LNCAP (cell line): ENCODE results near the gene TMC1.

Experiments used
- TF ChIP-seq, protein P1 (sequence below): fragments of 450-650 bp; IDR thresholded peaks from 2 replicates; pipeline ENCODE4 v1.5.1; 2017; ENCODE audit warnings: mild to moderate bottlenecking

TMC1 gene

DNA sequence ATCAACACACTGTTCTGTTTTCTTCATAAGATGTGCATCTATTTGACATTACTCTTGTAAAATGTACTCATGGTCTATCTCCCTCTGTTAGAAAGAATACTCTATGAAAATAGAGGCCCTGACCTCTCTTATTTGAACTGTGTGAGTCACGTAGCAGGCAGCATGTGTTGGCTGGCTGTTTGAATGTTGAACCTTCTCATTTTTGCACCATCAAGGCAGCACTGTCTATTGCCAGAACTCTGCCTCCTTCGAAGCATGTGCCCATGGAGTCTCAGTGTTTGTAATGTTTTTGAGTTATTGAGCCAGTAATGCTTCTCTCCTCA lies 287.0 kb downstream of the TMC1 start:
- TF ChIP-seq, protein P1, sequence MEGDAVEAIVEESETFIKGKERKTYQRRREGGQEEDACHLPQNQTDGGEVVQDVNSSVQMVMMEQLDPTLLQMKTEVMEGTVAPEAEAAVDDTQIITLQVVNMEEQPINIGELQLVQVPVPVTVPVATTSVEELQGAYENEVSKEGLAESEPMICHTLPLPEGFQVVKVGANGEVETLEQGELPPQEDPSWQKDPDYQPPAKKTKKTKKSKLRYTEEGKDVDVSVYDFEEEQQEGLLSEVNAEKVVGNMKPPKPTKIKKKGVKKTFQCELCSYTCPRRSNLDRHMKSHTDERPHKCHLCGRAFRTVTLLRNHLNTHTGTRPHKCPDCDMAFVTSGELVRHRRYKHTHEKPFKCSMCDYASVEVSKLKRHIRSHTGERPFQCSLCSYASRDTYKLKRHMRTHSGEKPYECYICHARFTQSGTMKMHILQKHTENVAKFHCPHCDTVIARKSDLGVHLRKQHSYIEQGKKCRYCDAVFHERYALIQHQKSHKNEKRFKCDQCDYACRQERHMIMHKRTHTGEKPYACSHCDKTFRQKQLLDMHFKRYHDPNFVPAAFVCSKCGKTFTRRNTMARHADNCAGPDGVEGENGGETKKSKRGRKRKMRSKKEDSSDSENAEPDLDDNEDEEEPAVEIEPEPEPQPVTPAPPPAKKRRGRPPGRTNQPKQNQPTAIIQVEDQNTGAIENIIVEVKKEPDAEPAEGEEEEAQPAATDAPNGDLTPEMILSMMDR, result no peak

DNA sequence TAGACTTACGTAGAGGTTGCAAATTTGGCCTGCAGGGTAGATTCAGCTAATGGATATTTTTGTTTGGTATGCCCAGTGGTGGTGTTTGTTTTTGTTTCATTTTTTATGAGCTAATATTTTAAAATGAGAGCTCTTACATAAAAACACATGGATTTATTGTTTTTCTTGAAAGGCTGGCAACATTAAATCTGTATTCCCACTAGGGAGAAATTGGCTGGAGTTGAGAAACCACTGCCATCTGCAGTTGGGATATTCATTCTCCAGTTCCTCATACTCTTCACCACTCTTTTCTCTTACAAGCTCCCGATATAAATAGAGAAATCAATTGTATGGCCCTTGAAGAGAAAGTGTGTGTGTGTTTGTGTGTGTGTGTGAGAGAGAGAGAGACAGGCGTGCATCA lies 288.2 kb downstream of the TMC1 start:
- TF ChIP-seq, protein P1, result no peak

DNA sequence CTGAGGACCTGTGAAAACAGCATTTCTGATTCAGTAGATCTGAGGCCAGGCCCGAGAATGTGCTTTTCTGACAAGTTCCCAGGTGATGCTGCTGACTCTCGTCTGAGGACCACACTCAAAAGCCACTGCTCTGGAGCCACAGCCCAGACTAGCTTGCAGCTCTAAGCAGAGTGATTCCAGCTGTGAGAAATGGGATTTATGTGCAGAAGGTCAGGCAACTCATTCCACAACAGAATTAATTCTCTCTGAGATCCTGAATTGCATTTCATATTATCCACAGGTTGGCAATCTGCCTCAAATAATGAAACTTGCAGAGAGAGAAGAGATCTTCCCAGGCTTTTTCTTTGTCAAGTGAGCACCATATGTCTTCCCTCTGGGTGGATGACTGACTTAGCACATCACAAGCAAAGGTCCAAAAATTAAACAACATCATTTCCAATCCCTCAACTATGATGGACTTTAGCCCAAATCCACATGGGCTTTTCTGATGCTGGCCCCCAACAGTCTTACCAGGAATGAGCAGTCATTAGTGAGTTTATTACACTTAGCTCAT lies 291.2 kb downstream of the TMC1 start:
- TF ChIP-seq, protein P1, result no peak

DNA sequence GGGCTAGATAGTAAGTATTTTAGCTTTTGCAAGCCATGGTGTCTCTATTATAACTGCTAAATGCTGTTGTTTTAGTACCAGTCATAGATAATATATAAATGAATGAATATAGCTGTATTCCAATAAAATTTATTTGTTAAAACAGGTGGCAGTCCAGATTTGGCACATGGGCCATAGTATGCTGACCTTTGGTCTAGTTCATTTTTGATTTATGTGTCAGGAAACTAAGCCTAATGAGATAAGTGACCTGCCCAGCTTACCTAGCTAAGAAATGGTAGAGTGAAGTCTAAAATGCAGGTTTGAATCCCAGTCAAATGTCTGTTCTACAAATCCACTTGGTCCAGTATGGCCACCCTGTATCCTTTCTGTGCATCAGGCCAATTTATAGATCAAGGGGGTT lies 292.1 kb downstream of the TMC1 start:
- TF ChIP-seq, protein P1, result no peak

DNA sequence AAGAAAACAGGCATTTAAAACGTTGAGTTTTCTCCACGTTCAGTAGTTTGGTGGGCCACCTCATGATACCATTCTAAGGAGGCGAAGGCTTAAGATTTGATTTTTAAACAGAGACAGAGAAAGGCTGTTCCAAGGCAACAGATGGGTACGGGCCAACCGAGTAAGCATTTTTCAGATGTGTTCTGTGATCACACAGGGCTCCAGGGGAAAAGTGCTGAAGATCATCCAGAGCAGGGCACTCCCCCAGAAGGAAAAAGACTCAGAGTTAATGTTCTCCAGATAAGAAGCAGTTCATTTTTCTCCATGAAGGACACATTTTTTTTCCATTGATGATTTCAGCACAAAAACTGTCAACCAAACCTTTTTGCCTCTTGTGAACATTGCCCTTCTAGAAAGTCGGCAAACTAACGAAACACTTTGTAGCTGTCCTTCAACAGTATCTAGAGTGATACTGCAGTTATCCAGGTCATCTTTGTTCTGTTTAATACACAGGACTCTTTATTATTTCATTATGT lies 292.7 kb downstream of the TMC1 start:
- TF ChIP-seq, protein P1, result no peak

DNA sequence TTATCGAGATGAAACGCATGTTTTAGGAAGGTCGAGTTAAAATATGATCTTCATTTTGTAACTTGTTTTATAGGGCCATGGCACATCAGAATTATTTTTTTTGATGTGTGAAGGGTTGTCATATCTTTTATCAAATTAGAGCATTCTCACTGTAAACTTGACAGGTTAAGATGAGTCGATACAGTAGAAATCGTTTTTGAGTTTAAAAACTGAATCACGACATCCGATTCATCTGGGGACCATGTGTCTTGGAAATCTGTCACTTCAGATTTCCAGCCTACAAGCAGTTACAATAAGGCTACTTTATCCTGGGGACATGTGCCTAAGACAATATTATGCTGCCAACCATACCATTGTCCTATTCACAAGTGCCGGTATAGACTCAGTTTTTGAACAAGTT lies 295.3 kb downstream of the TMC1 start:
- TF ChIP-seq, protein P1, result no peak

DNA sequence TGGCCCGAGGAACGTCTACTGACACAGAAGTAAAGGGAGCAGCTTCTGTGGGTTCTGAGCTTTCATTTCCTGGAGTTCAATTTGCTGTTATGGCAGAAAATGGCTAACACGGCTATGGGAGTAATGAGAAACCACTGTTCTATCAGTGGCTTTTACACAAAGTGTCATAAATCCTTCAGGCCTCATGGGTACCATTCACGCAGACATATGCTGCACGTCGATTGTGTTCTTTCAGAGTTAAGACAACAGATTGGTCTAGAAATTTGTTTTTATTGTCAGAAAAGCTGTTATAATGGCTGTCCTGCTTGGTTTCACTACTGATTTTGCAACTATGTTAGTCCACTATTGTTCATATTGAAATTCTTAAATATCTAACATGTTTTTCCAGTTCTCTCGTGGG lies 296.0 kb downstream of the TMC1 start:
- TF ChIP-seq, protein P1, result no peak

DNA sequence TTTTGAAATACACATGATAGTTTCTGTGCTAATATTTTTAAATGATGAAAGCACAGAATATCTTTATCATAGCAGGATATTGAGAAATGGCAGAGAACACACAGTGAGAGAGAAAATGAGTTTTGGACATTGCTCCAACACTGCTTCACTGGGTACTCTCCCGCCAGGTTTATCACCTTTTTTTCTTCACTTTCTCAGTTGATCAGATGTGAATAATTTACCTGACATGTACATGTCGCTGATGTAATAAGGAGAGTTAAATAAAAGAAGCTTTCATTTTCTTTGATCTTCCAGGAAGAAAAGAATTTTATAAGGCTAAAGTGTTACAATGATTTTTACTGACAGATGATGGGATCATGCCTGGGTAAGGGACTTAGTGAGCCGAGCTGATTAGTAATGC lies 297.0 kb downstream of the TMC1 start:
- TF ChIP-seq, protein P1, result no peak
